Neural progenitor cell (in vitro differentiated cells): ENCODE results near the gene SIL1. TPM values are rescaled to one million over a fixed set of nuclear protein-coding genes. Genes with fewer than 3 reads are reported as not detected.

Experiments used
- DNase-seq: peaks from one replicate; pipeline ENCODE4 v3.0.0-alpha.2; 2016; ENCODE audit warnings: low spot score
- H2AFZ ChIP-seq: fragments of 200-600 bp; sonication (generic); replicated peaks from 2 replicates; pipeline ENCODE4 v1.6.1; 2016; ENCODE audit warnings: antibody characterized with exemption
- H3F3A ChIP-seq: fragments of 200-600 bp; sonication (generic); 2 replicates; pipeline ENCODE4 v1.6.1; 2016; ENCODE audit warnings: antibody characterized with exemption, low read depth
- H3K27ac ChIP-seq: fragments of 200-600 bp; sonication (generic); 2 replicates; pipeline ENCODE4 v1.5.1; 2016; ENCODE audit warnings: mild to moderate bottlenecking
- H3K27me3 ChIP-seq: fragments of 200-600 bp; sonication (generic); 2 replicates; pipeline ENCODE4 v1.6.1; 2016; ENCODE audit warnings: mild to moderate bottlenecking, moderate library complexity
- H3K36me3 ChIP-seq: fragments of 200-600 bp; sonication (generic); 2 replicates; pipeline ENCODE4 v1.5.1; 2016
- H3K4me1 ChIP-seq: fragments of 200-600 bp; sonication (generic); 2 replicates; pipeline ENCODE4 v1.6.1; 2016; ENCODE audit warnings: mixed run types
- H3K4me2 ChIP-seq: fragments of 200-600 bp; sonication (generic); 2 replicates; pipeline ENCODE4 v1.6.1; 2016
- H3K4me3 ChIP-seq: fragments of 200-600 bp; sonication (generic); 2 replicates; pipeline ENCODE4 v1.5.1; 2016
- H3K79me2 ChIP-seq: fragments of 200-600 bp; sonication (generic); 2 replicates; pipeline ENCODE4 v1.6.1; 2016; ENCODE audit warnings: low read depth
- H3K9ac ChIP-seq: fragments of 200-600 bp; sonication (generic); 2 replicates; pipeline ENCODE4 v1.6.1; 2016
- H3K9me3 ChIP-seq: fragments of 200-600 bp; sonication (generic); 2 replicates; pipeline ENCODE4 v1.5.1; 2016; ENCODE audit warnings: low read depth
- H4K20me1 ChIP-seq: fragments of 200-600 bp; sonication (generic); 2 replicates; pipeline ENCODE4 v1.6.1; 2016; ENCODE audit warnings: low read depth
- H3K27ac Mint-ChIP-seq: 3 replicates; pipeline ENCODE4 v1.8.0; 2021; ENCODE audit warnings: mixed read lengths
- H3K27me3 Mint-ChIP-seq: 2 replicates; pipeline ENCODE4 v1.8.0; 2022; ENCODE audit warnings: low read depth, mild to moderate bottlenecking, inconsistent platforms, moderate library complexity, mixed read lengths; ENCODE audit not compliant: insufficient read depth
- H3K36me3 Mint-ChIP-seq: 3 replicates; pipeline ENCODE4 v1.8.0; 2021; ENCODE audit warnings: mixed read lengths
- H3K4me1 Mint-ChIP-seq: 3 replicates; pipeline ENCODE4 v1.8.0; 2021; ENCODE audit warnings: mixed read lengths
- H3K4me3 Mint-ChIP-seq: 3 replicates; pipeline ENCODE4 v1.8.0; 2021; ENCODE audit warnings: mild to moderate bottlenecking, moderate library complexity, mixed read lengths
- H3K9me3 Mint-ChIP-seq: 3 replicates; pipeline ENCODE4 v1.8.0; 2020; ENCODE audit warnings: mixed read lengths
- EZH2 ChIP-seq: fragments of 200-600 bp; sonication (generic); IDR thresholded peaks from 2 replicates; pipeline ENCODE4 v1.6.1; 2017; ENCODE audit warnings: antibody characterized with exemption, mild to moderate bottlenecking, moderate library complexity
- EZH2phosphoT487 ChIP-seq: fragments of 200-600 bp; sonication (generic); IDR thresholded peaks from 2 replicates; pipeline ENCODE4 v1.6.1; 2017; ENCODE audit warnings: antibody characterized with exemption
- total RNA-seq: library from RNA; depleted of rRNA; stranded (reverse); fragments of >200 nt; gene quantifications from 2 replicates; pipeline ENCODE4 v1.2.3, GENCODE V29; 2015; ENCODE audit warnings: low replicate concordance
- TF ChIP-seq, protein P1 (sequence below): fragments of 200-600 bp; sonication (generic); IDR thresholded peaks from 2 replicates; pipeline ENCODE4 v1.5.1; 2017; ENCODE audit warnings: antibody characterized with exemption, mild to moderate bottlenecking

The SIL1 gene
- total RNA-seq, 1 donor from 2014 or later: 5.5 TPM

GRCh38 chr5:138927544-138927943 is 270.6 kb downstream of the SIL1 start:
- Histone ChIP-seq H3K4me1 (no peaks in the 10 kb centered on the region), H3K36me3 (no peaks in the 10 kb centered on the region), H3K9ac (no peak overlapping the region), H3K27me3 (no peaks in the 10 kb centered on the region), H2AFZ (no peak overlapping the region), H3F3A (no peaks in the 10 kb centered on the region), H3K79me2 (peaks cover under 1% of the 10 kb centered on the region), H4K20me1 (peaks cover 17% of the 10 kb centered on the region), H3K4me3 (no peak overlapping the region), H3K4me2 (no peak overlapping the region), H3K9me3 (no peaks in the 10 kb centered on the region), H3K27ac (no peak overlapping the region)
- H3K27me3 Mint-ChIP-seq: peaks cover 4% of the 10 kb centered on the region
- H3K9me3 Mint-ChIP-seq: no peaks in the 10 kb centered on the region
- H3K4me1 Mint-ChIP-seq: peaks cover 8% of the 10 kb centered on the region
- TF ChIP-seq EZH2phosphoT487 (no peak), EZH2 (no peak)
- TF ChIP-seq, protein P1, sequence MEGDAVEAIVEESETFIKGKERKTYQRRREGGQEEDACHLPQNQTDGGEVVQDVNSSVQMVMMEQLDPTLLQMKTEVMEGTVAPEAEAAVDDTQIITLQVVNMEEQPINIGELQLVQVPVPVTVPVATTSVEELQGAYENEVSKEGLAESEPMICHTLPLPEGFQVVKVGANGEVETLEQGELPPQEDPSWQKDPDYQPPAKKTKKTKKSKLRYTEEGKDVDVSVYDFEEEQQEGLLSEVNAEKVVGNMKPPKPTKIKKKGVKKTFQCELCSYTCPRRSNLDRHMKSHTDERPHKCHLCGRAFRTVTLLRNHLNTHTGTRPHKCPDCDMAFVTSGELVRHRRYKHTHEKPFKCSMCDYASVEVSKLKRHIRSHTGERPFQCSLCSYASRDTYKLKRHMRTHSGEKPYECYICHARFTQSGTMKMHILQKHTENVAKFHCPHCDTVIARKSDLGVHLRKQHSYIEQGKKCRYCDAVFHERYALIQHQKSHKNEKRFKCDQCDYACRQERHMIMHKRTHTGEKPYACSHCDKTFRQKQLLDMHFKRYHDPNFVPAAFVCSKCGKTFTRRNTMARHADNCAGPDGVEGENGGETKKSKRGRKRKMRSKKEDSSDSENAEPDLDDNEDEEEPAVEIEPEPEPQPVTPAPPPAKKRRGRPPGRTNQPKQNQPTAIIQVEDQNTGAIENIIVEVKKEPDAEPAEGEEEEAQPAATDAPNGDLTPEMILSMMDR: no peak
- peaks cover 55% of the 10 kb centered on the region for H3K36me3 Mint-ChIP-seq
- H3K4me3 Mint-ChIP-seq: no peak overlapping the region
- H3K27ac Mint-ChIP-seq: no peak overlapping the region
- DNase-seq: no peak

GRCh38 chr5:138926688-138927448 is 271.3 kb downstream of the SIL1 start:
- DNase-seq: no peak
- Histone ChIP-seq H2AFZ (no peak overlapping the region), H3K27ac (no peak overlapping the region), H3K9ac (no peak overlapping the region), H4K20me1 (peaks cover 22% of the 10 kb centered on the region), H3K4me2 (no peak overlapping the region), H3F3A (no peaks in the 10 kb centered on the region), H3K4me3 (no peak overlapping the region), H3K9me3 (no peaks in the 10 kb centered on the region), H3K79me2 (peaks cover 4% of the 10 kb centered on the region), H3K36me3 (no peaks in the 10 kb centered on the region), H3K4me1 (no peaks in the 10 kb centered on the region), H3K27me3 (no peaks in the 10 kb centered on the region)
- TF ChIP-seq, protein P1: no peak
- TF ChIP-seq EZH2phosphoT487 (no peak), EZH2 (no peak)
- Mint-ChIP-seq H3K27ac (peak overlapping the region; percentile 93), H3K27me3 (peaks cover 4% of the 10 kb centered on the region), H3K36me3 (peaks cover 51% of the 10 kb centered on the region), H3K4me1 (peaks cover 10% of the 10 kb centered on the region), H3K4me3 (no peak overlapping the region), H3K9me3 (no peaks in the 10 kb centered on the region)

- TF ChIP-seq EZH2 (no peak), EZH2phosphoT487 (no peak)
- TF ChIP-seq, protein P1: no peak
- Mint-ChIP-seq H3K27ac (no peak overlapping the region), H3K4me1 (peaks cover 10% of the 10 kb centered on the region), H3K27me3 (peaks cover 4% of the 10 kb centered on the region), H3K4me3 (no peak overlapping the region), H3K9me3 (no peaks in the 10 kb centered on the region), H3K36me3 (peaks cover 46% of the 10 kb centered on the region)
- no peak overlapping the region for H3K4me3 ChIP-seq
- peaks cover 23% of the 10 kb centered on the region for H4K20me1 ChIP-seq
- DNase-seq: no peak
- no peak overlapping the region for H2AFZ ChIP-seq
- H3K36me3 ChIP-seq: no peaks in the 10 kb centered on the region
- no peak overlapping the region for H3K9ac ChIP-seq
- no peaks in the 10 kb centered on the region for H3K4me1 ChIP-seq
- H3F3A ChIP-seq: no peaks in the 10 kb centered on the region
- no peaks in the 10 kb centered on the region for H3K27me3 ChIP-seq
- H3K4me2 ChIP-seq: no peak overlapping the region
- no peaks in the 10 kb centered on the region for H3K9me3 ChIP-seq
- H3K79me2 ChIP-seq: peaks cover 4% of the 10 kb centered on the region
- H3K27ac ChIP-seq: no peak overlapping the region
Observed at GRCh38 chr5:138926257-138926656, 271.9 kb downstream of the SIL1 start.
